HEK293T (cell line): ENCODE results near the gene ZNF286A.
"Not testable (repeated sequence)": the region's sequence is repeated elsewhere in the genome, so short reads cannot be mapped to it uniquely, and the experiment has no call there.

ENCODE experiments used
- ARNT ChIP-seq: fragments of 450-650 bp; IDR thresholded peaks from 2 replicates; pipeline ENCODE4 v1.6.1; 2017; ENCODE audit warnings: mild to moderate bottlenecking
- BHLHE40 ChIP-seq: fragments of 450-650 bp; IDR thresholded peaks from 2 replicates; pipeline ENCODE4 v1.6.1; 2016; ENCODE audit warnings: mild to moderate bottlenecking, moderate library complexity, borderline replicate concordance
- CTBP1 ChIP-seq: fragments of 450-650 bp; IDR thresholded peaks from 2 replicates; pipeline ENCODE4 v1.6.1; 2016; ENCODE audit warnings: borderline replicate concordance
- ELF4 ChIP-seq: fragments of 450-650 bp; IDR thresholded peaks from 2 replicates; pipeline ENCODE4 v1.6.1; 2017; ENCODE audit warnings: antibody characterized with exemption
- FOXM1 ChIP-seq: fragments of 450-650 bp; IDR thresholded peaks from 2 replicates; pipeline ENCODE4 v1.6.1; 2017; ENCODE audit warnings: mild to moderate bottlenecking, borderline replicate concordance
- HDGF ChIP-seq: fragments of 450-650 bp; IDR thresholded peaks from 2 replicates; pipeline ENCODE4 v1.6.1; 2017; ENCODE audit warnings: antibody characterized with exemption, borderline replicate concordance
- L3MBTL2 ChIP-seq: fragments of 450-650 bp; conservative IDR thresholded peaks from 2 replicates; pipeline ENCODE4 v1.6.1; 2016; ENCODE audit warnings: mild to moderate bottlenecking
- LEF1 ChIP-seq: fragments of 450-650 bp; IDR thresholded peaks from 2 replicates; pipeline ENCODE4 v1.6.1; 2017; ENCODE audit warnings: mild to moderate bottlenecking, borderline replicate concordance
- NFRKB ChIP-seq: fragments of 450-650 bp; IDR thresholded peaks from 2 replicates; pipeline ENCODE4 v1.6.1; 2016; ENCODE audit warnings: mild to moderate bottlenecking, moderate library complexity
- PKNOX1 ChIP-seq: fragments of 450-650 bp; IDR thresholded peaks from 2 replicates; pipeline ENCODE4 v1.6.1; 2016
- SP1 ChIP-seq: fragments of 450-650 bp; IDR thresholded peaks from 2 replicates; pipeline ENCODE4 v1.6.1; 2017
- SUZ12 ChIP-seq: fragments of 450-650 bp; IDR thresholded peaks from 2 replicates; pipeline ENCODE4 v1.6.1; 2016; ENCODE audit warnings: mild to moderate bottlenecking

GRCh38 chr17:15654401-15654800 lies 45.2 kb upstream of the ZNF286A start:
- TF ChIP-seq L3MBTL2, SP1, SUZ12, PKNOX1, FOXM1, ELF4, NFRKB, LEF1, CTBP1, HDGF, BHLHE40, ARNT: not testable (repeated sequence)
